GM19193 (cell line): Measurements from ENCODE around the gene JOSD2.

Experiments
- POLR2A ChIP-seq: IDR thresholded peaks from 4 replicates; pipeline ENCODE4 v1.6.1; 2011; ENCODE audit not compliant: insufficient read depth, insufficient read length; ENCODE audit errors: extremely low read depth

The JOSD2 gene

GRCh38 chr19:50482271-50482855 lies 28.6 kb downstream of the JOSD2 start:
- TF ChIP-seq POLR2A: no peak

DNA sequence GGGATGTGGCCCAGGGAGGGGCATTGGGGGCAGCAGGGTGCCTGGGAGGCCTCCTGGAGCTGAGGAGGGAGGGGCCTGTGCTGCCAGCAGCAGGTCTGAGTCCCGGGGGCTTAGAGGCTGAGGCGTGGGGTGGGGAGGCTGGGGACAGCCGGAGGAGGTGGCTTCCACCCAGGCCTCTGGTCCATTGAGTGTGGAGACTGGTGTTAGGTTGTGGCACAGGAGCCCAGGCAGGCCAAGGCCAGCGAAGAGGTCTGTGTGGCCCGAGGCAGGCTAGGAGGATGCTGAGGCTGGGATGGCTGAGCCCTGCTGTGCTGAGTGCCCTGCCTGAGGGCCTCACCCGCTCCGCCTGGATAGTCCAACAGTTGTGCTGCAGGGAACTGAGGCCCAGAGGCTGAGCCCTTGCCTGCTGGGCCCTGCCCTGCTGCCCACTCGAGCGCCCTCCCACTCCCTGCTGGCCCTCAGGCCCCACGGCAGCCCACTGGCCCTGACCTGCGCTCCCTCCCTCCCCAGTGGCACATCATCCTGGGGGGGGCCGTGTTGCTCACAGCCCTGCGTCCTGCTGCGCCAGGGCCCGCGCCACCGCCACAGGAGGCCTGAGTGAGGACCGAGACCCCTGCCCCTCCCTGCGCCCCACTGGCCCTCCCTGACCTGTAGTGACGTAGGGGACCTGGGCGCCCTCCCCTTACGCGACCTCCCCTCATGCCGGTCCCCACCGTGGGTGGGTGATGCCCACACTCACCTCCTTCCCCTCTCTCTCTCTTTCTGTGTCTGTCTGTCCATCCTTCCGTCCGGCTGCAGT lies 29.4 kb downstream of the JOSD2 start:
- no peak for TF ChIP-seq POLR2A

DNA sequence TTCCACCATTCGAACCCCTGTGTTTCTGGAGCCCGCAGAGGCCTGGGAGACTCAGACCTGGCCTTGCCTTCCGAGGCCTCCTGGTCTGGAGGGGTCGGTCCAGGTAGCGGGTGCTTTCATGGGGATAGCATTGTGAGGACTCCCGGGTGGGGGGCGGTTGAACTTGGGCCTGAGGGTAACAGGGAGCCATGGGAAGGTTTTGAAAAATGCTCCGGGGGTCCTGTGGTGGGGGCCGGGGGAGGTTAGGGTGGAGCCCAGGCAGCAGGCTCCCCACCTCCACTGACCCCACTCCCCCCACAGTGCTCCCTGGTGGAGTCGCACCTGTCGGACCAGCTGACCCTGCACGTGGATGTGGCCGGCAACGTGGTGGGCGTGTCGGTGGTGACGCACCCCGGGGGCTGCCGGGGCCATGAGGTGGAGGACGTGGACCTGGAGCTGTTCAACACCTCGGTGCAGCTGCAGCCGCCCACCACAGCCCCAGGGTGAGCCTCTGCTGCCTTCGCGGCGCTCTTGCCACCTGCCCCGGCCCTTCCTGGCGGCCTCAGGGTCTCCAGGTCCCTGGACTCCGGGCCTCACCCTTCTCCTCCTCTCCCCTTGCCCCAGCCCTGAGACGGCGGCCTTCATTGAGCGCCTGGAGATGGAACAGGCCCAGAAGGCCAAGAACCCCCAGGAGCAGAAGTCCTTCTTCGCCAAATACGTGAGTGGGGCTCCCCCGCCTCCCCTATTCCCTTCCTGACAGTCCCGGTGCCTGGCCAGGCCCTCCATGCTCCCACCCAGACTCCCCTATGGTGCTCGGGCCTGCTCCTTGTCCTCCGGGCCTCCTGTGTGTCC lies 30.5 kb downstream of the JOSD2 start:
- TF ChIP-seq POLR2A: no peak

GRCh38 chr19:50479761-50480251 lies 31.2 kb downstream of the JOSD2 start:
- TF ChIP-seq POLR2A: no peak

DNA sequence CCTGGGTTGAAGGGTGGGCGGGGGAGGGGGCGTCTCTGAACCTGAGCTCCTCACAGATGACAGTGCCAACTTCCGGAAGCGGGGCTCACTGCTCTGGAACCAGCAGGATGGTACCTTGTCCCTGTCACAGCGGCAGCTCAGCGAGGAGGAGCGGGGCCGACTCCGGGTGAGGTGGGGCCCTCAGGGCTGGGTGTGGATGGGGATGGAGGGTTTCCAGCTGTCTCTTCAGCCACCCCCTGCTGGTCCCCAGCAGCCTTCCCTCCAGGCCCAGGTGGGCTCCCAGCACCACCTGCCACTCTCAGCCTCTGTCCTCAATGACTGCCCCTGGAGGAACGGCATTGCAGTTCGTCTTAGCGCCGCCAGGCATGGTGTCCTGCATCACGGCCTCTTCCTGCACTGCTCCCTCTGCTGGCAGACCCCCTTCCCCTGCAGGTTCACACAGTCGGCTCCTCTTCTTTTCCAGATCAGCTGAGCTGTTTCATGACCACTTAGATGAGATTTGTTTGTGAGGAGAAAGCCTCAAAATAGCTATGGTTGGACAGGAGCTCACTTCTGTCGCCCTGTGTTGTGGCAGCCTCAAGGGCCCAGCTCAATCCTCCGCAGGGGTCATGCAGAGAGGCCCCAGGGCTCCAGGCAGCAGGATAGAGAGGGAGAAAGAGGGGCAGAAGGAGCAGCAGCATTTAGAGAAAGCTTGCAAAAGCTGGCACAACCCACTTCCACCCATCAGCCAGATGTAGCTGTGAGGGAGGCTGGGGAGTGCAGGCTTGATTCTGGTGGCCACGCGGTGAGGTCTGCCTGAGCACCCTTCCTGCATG lies 31.9 kb downstream of the JOSD2 start:
- TF ChIP-seq POLR2A: no peak

- no peak for TF ChIP-seq POLR2A
Measured at GRCh38 chr19:50477751-50478515, 33.1 kb downstream of the JOSD2 start.

GRCh38 chr19:50476907-50477238 lies 34.1 kb downstream of the JOSD2 start:
- TF ChIP-seq POLR2A: no peak

- peak; percentile 99 for TF ChIP-seq POLR2A
Measured at GRCh38 chr19:50476224-50476906, 34.6 kb downstream of the JOSD2 start, which contains the start of the genes EMC10 and GARIN5A. Gene EMC10 (plus strand): TSS chr19:50476507. CDS start chr19:50476545, 38 bp downstream. Gene GARIN5A (minus strand): TSS chr19:50476848. CDS start chr19:50476388, 460 bp downstream.

- TF ChIP-seq POLR2A: no peak
Measured at GRCh38 chr19:50475736-50476223, 35.2 kb downstream of the JOSD2 start.

DNA sequence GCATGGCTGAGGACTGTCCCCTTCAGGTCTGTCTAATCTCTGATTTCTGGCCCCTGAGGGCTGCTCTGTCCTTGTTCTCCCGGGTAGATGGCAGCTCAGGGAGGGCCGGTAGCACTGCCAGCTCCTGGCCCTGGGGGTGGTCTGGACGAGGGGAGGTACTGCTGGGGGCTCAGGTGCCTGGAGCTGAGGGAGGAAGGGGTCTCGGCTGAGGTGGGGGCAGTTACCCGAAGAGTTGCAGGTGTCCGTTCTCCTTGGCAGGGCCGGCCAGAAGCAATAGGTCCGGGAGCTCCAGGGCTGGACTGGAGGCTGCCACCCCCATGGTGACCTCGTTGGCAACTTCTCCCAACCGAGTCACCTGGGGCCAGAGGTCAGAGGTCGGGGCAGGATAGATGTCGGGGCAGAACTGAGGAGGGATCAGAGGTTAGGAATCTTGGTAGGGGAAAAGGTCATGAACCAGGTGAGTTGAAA lies 35.9 kb downstream of the JOSD2 start:
- no peak for TF ChIP-seq POLR2A

GRCh38 chr19:50468818-50469217 lies 42.2 kb downstream of the JOSD2 start:
- TF ChIP-seq POLR2A: no peak

GRCh38 chr19:50467566-50467965 lies 43.4 kb downstream of the JOSD2 start:
- no peak for TF ChIP-seq POLR2A

GRCh38 chr19:50466706-50467039 lies 44.3 kb downstream of the JOSD2 start:
- TF ChIP-seq POLR2A: no peak
